ENCODE data around the gene STARD10.

STARD10 gene

GRCh38 chr11:72725724-72726028 is 68.2 kb downstream of the STARD10 start:
- 90 to 91% methylated on average over 4 of the region's 4 CpGs for WGBS, 2 experiments
- H3K27me3 ChIP-seq (ENCODE audit: control insufficient read depth, insufficient read depth, low read length, poor library complexity, severe bottlenecking) = no peaks in the 10 kb centered on the region
- H3K9me3 ChIP-seq (ENCODE audit: control insufficient read depth, low read length) = no peaks in the 10 kb centered on the region
- peaks cover 7% of the 10 kb centered on the region for H3K4me1 ChIP-seq (ENCODE audit: control insufficient read depth, insufficient read depth, low read length)
- no peak overlapping the region for H3K4me3 ChIP-seq (ENCODE audit: insufficient read depth, low read depth, low read length)
- H3K36me3 ChIP-seq (ENCODE audit: control insufficient read depth, insufficient read depth, low read length) = no peaks in the 10 kb centered on the region
- H3K27ac ChIP-seq (ENCODE audit: insufficient read depth, low read depth, low read length, poor library complexity, severe bottlenecking) = no peak overlapping the region

- H3K27me3 ChIP-seq (ENCODE audit: control insufficient read depth, insufficient read depth, low read length, poor library complexity, severe bottlenecking) = no peaks in the 10 kb centered on the region
- H3K4me3 ChIP-seq (ENCODE audit: insufficient read depth, low read depth, low read length) = no peak overlapping the region
- no peaks in the 10 kb centered on the region for H3K36me3 ChIP-seq (ENCODE audit: control insufficient read depth, insufficient read depth, low read length)
- no peaks in the 10 kb centered on the region for H3K9me3 ChIP-seq (ENCODE audit: control insufficient read depth, low read length)
- H3K4me1 ChIP-seq (ENCODE audit: control insufficient read depth, insufficient read depth, low read length) = peaks cover 7% of the 10 kb centered on the region
- H3K27ac ChIP-seq (ENCODE audit: insufficient read depth, low read depth, low read length, poor library complexity, severe bottlenecking) = no peak overlapping the region
- 66% methylated on average over 9 of the region's 9 CpGs for WGBS, 2 experiments
Measured at GRCh38 chr11:72724851-72725723, 68.8 kb downstream of the STARD10 start.

- no peak overlapping the region for H3K27ac ChIP-seq (ENCODE audit: insufficient read depth, low read depth, low read length, poor library complexity, severe bottlenecking)
- WGBS, 2 experiments = 94 to 96% methylated on average over 5 of the region's 5 CpGs
- H3K4me1 ChIP-seq (ENCODE audit: control insufficient read depth, insufficient read depth, low read length) = peaks cover 7% of the 10 kb centered on the region
- no peaks in the 10 kb centered on the region for H3K9me3 ChIP-seq (ENCODE audit: control insufficient read depth, low read length)
- H3K27me3 ChIP-seq (ENCODE audit: control insufficient read depth, insufficient read depth, low read length, poor library complexity, severe bottlenecking) = no peaks in the 10 kb centered on the region
- H3K36me3 ChIP-seq (ENCODE audit: control insufficient read depth, insufficient read depth, low read length) = no peaks in the 10 kb centered on the region
- no peak overlapping the region for H3K4me3 ChIP-seq (ENCODE audit: insufficient read depth, low read depth, low read length)
Measured at GRCh38 chr11:72724021-72724551, 69.8 kb downstream of the STARD10 start.

- Histone ChIP-seq H3K4me1 (ENCODE audit: control insufficient read depth, insufficient read depth, low read length) (peaks cover 7% of the 10 kb centered on the region), H3K36me3 (ENCODE audit: control insufficient read depth, insufficient read depth, low read length) (no peaks in the 10 kb centered on the region), H3K4me3 (ENCODE audit: insufficient read depth, low read depth, low read length) (no peak overlapping the region), H3K27me3 (ENCODE audit: control insufficient read depth, insufficient read depth, low read length, poor library complexity, severe bottlenecking) (no peaks in the 10 kb centered on the region), H3K27ac (ENCODE audit: insufficient read depth, low read depth, low read length, poor library complexity, severe bottlenecking) (no peak overlapping the region), H3K9me3 (ENCODE audit: control insufficient read depth, low read length) (no peaks in the 10 kb centered on the region)
- 91 to 93% methylated on average over 9 of the region's 9 CpGs for WGBS, 2 experiments
Measured at GRCh38 chr11:72723508-72723907, 70.3 kb downstream of the STARD10 start.

GRCh38 chr11:72722050-72722748 is 71.6 kb downstream of the STARD10 start:
- Histone ChIP-seq H3K27me3 (ENCODE audit: control insufficient read depth, insufficient read depth, low read length, poor library complexity, severe bottlenecking) (no peaks in the 10 kb centered on the region), H3K4me3 (ENCODE audit: insufficient read depth, low read depth, low read length) (no peak overlapping the region), H3K27ac (ENCODE audit: insufficient read depth, low read depth, low read length, poor library complexity, severe bottlenecking) (no peak overlapping the region)

GRCh38 chr11:72721689-72722049 is 72.2 kb downstream of the STARD10 start:
- 82 to 86% methylated on average over 13 of the region's 13 CpGs for whole genome bisulfite sequencing, 2 experiments
- no peak overlapping the region for H3K27ac ChIP-seq (ENCODE audit: insufficient read depth, low read depth, low read length, poor library complexity, severe bottlenecking)
- no peak overlapping the region for H3K4me3 ChIP-seq (ENCODE audit: insufficient read depth, low read depth, low read length)

More at GRCh38 chr11:72722050-72722748, 71.6 kb downstream of the STARD10 start:
- Histone ChIP-seq H3K36me3 (ENCODE audit: control insufficient read depth, insufficient read depth, low read length) (no peaks in the 10 kb centered on the region), H3K9me3 (ENCODE audit: control insufficient read depth, low read length) (no peaks in the 10 kb centered on the region), H3K4me1 (ENCODE audit: control insufficient read depth, insufficient read depth, low read length) (peaks cover 7% of the 10 kb centered on the region)
- WGBS, 2 experiments = 76 to 84% methylated on average over 10 of the region's 10 CpGs

GRCh38 chr11:72721276-72721675 is 72.6 kb downstream of the STARD10 start:
- Histone ChIP-seq H3K9me3 (ENCODE audit: control insufficient read depth, low read length) (no peaks in the 10 kb centered on the region), H3K27me3 (ENCODE audit: control insufficient read depth, insufficient read depth, low read length, poor library complexity, severe bottlenecking) (no peaks in the 10 kb centered on the region), H3K4me3 (ENCODE audit: insufficient read depth, low read depth, low read length) (no peak overlapping the region), H3K27ac (ENCODE audit: insufficient read depth, low read depth, low read length, poor library complexity, severe bottlenecking) (no peak overlapping the region), H3K4me1 (ENCODE audit: control insufficient read depth, insufficient read depth, low read length) (peaks cover 9% of the 10 kb centered on the region), H3K36me3 (ENCODE audit: control insufficient read depth, insufficient read depth, low read length) (no peaks in the 10 kb centered on the region)
- WGBS, 2 experiments = 91 to 93% methylated on average over 3 of the region's 3 CpGs

More at GRCh38 chr11:72721689-72722049, 72.2 kb downstream of the STARD10 start:
- Histone ChIP-seq H3K4me1 (ENCODE audit: control insufficient read depth, insufficient read depth, low read length) (peaks cover 7% of the 10 kb centered on the region), H3K9me3 (ENCODE audit: control insufficient read depth, low read length) (no peaks in the 10 kb centered on the region), H3K27me3 (ENCODE audit: control insufficient read depth, insufficient read depth, low read length, poor library complexity, severe bottlenecking) (no peaks in the 10 kb centered on the region), H3K36me3 (ENCODE audit: control insufficient read depth, insufficient read depth, low read length) (no peaks in the 10 kb centered on the region)

GRCh38 chr11:72720784-72721183 is 73.1 kb downstream of the STARD10 start:
- 91 to 95% methylated on average over 4 of the region's 4 CpGs for WGBS, 2 experiments

GRCh38 chr11:72720047-72720446 is 73.8 kb downstream of the STARD10 start:
- H3K4me3 ChIP-seq (ENCODE audit: insufficient read depth, low read depth, low read length) = no peak overlapping the region
- no peaks in the 10 kb centered on the region for H3K36me3 ChIP-seq (ENCODE audit: control insufficient read depth, insufficient read depth, low read length)
- no peaks in the 10 kb centered on the region for H3K9me3 ChIP-seq (ENCODE audit: control insufficient read depth, low read length)
- H3K4me1 ChIP-seq (ENCODE audit: control insufficient read depth, insufficient read depth, low read length) = peaks cover 11% of the 10 kb centered on the region
- no peaks in the 10 kb centered on the region for H3K27me3 ChIP-seq (ENCODE audit: control insufficient read depth, insufficient read depth, low read length, poor library complexity, severe bottlenecking)
- H3K27ac ChIP-seq (ENCODE audit: insufficient read depth, low read depth, low read length, poor library complexity, severe bottlenecking) = no peak overlapping the region
- WGBS, 2 experiments = 92 to 95% methylated on average over 3 of the region's 3 CpGs

More at GRCh38 chr11:72720784-72721183, 73.1 kb downstream of the STARD10 start:
- Histone ChIP-seq H3K9me3 (ENCODE audit: control insufficient read depth, low read length) (no peaks in the 10 kb centered on the region), H3K27me3 (ENCODE audit: control insufficient read depth, insufficient read depth, low read length, poor library complexity, severe bottlenecking) (no peaks in the 10 kb centered on the region), H3K4me1 (ENCODE audit: control insufficient read depth, insufficient read depth, low read length) (peaks cover 11% of the 10 kb centered on the region), H3K27ac (ENCODE audit: insufficient read depth, low read depth, low read length, poor library complexity, severe bottlenecking) (no peak overlapping the region), H3K4me3 (ENCODE audit: insufficient read depth, low read depth, low read length) (no peak overlapping the region), H3K36me3 (ENCODE audit: control insufficient read depth, insufficient read depth, low read length) (no peaks in the 10 kb centered on the region)

GRCh38 chr11:72719551-72719950 is 74.3 kb downstream of the STARD10 start:
- no peak overlapping the region for H3K27ac ChIP-seq (ENCODE audit: insufficient read depth, low read depth, low read length, poor library complexity, severe bottlenecking)
- no peak overlapping the region for H3K4me3 ChIP-seq (ENCODE audit: insufficient read depth, low read depth, low read length)
- H3K4me1 ChIP-seq (ENCODE audit: control insufficient read depth, insufficient read depth, low read length) = peaks cover 13% of the 10 kb centered on the region
- H3K36me3 ChIP-seq (ENCODE audit: control insufficient read depth, insufficient read depth, low read length) = no peaks in the 10 kb centered on the region
- no peaks in the 10 kb centered on the region for H3K9me3 ChIP-seq (ENCODE audit: control insufficient read depth, low read length)
- 93% methylated on average over 4 of the region's 4 CpGs for WGBS, 2 experiments
- H3K27me3 ChIP-seq (ENCODE audit: control insufficient read depth, insufficient read depth, low read length, poor library complexity, severe bottlenecking) = no peaks in the 10 kb centered on the region

All from ectodermal cell (in vitro differentiated cells).